ENCODE results near the gene MPND. TPM values are rescaled to one million over a fixed set of nuclear protein-coding genes. Genes with fewer than 3 reads are reported as not detected.

MPND gene
- total and polyA plus RNA-seq, 2 of the 13 experiments (the other 11 are each of a cell fraction or from before 2014, with no cell fraction given) = 10.8 to 15.8 TPM

- TF ChIP-seq HNF4G (IDR thresholded peaks at IDR 0.05; ENCODE audit: borderline replicate concordance, low read depth, low read length) = no peak
- TF ChIP-seq HNF4G (CRISPR knock-in tag; IDR thresholded peaks at IDR 0.05; ENCODE audit: borderline replicate concordance, low read depth) = no peak
- TF ChIP-seq ZBTB7B (CRISPR knock-in tag; IDR thresholded peaks at IDR 0.05) = 0 out of 2 replicates have a peak, but pooled peaks have one; percentile 22
- no peak for TF ChIP-seq ATF7-NPFF (CRISPR knock-in tag; IDR thresholded peaks at IDR 0.05; ENCODE audit: low read depth)
- TF ChIP-seq ZNF282 (IDR thresholded peaks at IDR 0.05; ENCODE audit: partially characterized antibody) = no peak
- no peak for TF ChIP-seq IRF2 (CRISPR knock-in tag; IDR thresholded peaks at IDR 0.05)
- TF ChIP-seq ZKSCAN1 (IDR thresholded peaks at IDR 0.05; ENCODE audit: low read length) = peak; percentile 96
- no peak for TF ChIP-seq ZNF784 (CRISPR knock-in tag; IDR thresholded peaks at IDR 0.05; ENCODE audit: borderline replicate concordance)
Measured at GRCh38 chr19:4403005-4403761, 59.8 kb downstream of the MPND start (continued).

- Histone ChIP-seq H3K27me3 (ENCODE audit: control insufficient read depth in 1 of 2, insufficient read depth in 2 of 2, low read length in 2 of 2) (no peaks in the 10 kb centered on the region; a peak in 1 of 5 replicates), H3K9ac (ENCODE audit: insufficient read depth, low read depth, low read length) (0 out of 2 replicates have a peak overlapping the region, but pooled peaks have one; percentile 7), H3K4me2 (ENCODE audit: low read depth, low read length) (no peak overlapping the region), H3K36me3 (replicated peaks in 1 of 2; ENCODE audit: control insufficient read depth in 1 of 2, insufficient read depth in 2 of 2, low read length in 2 of 2) (peaks cover 5 to 24% of the 10 kb centered on the region in 2 experiments), H3K4me3 (replicated peaks in 1 of 3; ENCODE audit: insufficient read depth in 1 of 3, low read depth in 2 of 3, low read length in 3 of 3) (no peak overlapping the region), H3K79me2 (ENCODE audit: insufficient read depth, low read length) (peaks cover 49% of the 10 kb centered on the region), H3K4me1 (ENCODE audit: insufficient read depth, low read length) (peaks cover 56% of the 10 kb centered on the region), H4K20me1 (ENCODE audit: insufficient read depth, low read length) (no peaks in the 10 kb centered on the region; the same call in 1 of the 2 replicates), H2AFZ (ENCODE audit: low read length) (no peak overlapping the region), H3K27ac (ENCODE audit: extremely low read length, insufficient read depth, low read length) (peak overlapping the region; percentile 35), H3K9me3 (ENCODE audit: low read length) (no peaks in the 10 kb centered on the region)
- in situ Hi-C loops (cut with HindIII; ENCODE audit: extremely low pct_ligation_motif_present, low pct_unique_long_range_greater_than_20kb) (no loop called here), intact Hi-C loops (cut with micrococcal nuclease; ENCODE audit: unreplicated experiment) (no loop called here)
- ChIA-PET CTCF (ENCODE audit: low intra/inter-chr PET ratio, low total read pairs) (no interaction called here), POLR2A (interaction anchor here (0.8 to 1.4 kb wide), 6 partner anchors 10 to 95 kb away, joined by 3 to 8 read pairs (median 4); partner anchors contain the start of genes HDGFL2 and MPND)
- FAIRE-seq (no peak), ATAC-seq (no peak), DNase-seq (ENCODE audit: low spot score) (no peak)
- no TSS peak for BruUV-seq (replicated peaks)
- WGBS (ENCODE audit: low lambda C conversion rate) = 91% methylated on average over 8 of the region's 8 CpGs
- TF ChIP-seq ZBTB3 (CRISPR knock-in tag; IDR thresholded peaks at IDR 0.05; ENCODE audit: borderline replicate concordance, low read depth) (no peak), GPN1 (CRISPR knock-in tag; IDR thresholded peaks at IDR 0.05; ENCODE audit: borderline replicate concordance) (no peak), ELF1 (CRISPR knock-in tag; IDR thresholded peaks at IDR 0.05) (no peak), CBX5 (CRISPR knock-in tag; IDR thresholded peaks at IDR 0.05; ENCODE audit: borderline replicate concordance) (no peak), ZNF552 (CRISPR knock-in tag; IDR thresholded peaks at IDR 0.05; ENCODE audit: borderline replicate concordance) (no peak), ZKSCAN5 (CRISPR knock-in tag; IDR thresholded peaks at IDR 0.05) (no peak), FOXP4 (CRISPR knock-in tag; IDR thresholded peaks at IDR 0.05) (no peak), ELK4 (CRISPR knock-in tag; IDR thresholded peaks at IDR 0.05; ENCODE audit: borderline replicate concordance) (no peak), NR2F2 (IDR thresholded peaks at IDR 0.05; ENCODE audit: borderline replicate concordance, low read depth) (no peak)
Measured at GRCh38 chr19:4405977-4406376, 62.6 kb downstream of the MPND start.

Data from HepG2 (cell line).